ENCODE results near the gene GPR142. TPM values are rescaled to one million over a fixed set of nuclear protein-coding genes. Genes with fewer than 3 reads are reported as not detected.

GPR142 gene
- total RNA-seq, 5 donors from 2014 or later (not counting 1 experiment from before 2014, with no cell fraction given), result not detected

DNA sequence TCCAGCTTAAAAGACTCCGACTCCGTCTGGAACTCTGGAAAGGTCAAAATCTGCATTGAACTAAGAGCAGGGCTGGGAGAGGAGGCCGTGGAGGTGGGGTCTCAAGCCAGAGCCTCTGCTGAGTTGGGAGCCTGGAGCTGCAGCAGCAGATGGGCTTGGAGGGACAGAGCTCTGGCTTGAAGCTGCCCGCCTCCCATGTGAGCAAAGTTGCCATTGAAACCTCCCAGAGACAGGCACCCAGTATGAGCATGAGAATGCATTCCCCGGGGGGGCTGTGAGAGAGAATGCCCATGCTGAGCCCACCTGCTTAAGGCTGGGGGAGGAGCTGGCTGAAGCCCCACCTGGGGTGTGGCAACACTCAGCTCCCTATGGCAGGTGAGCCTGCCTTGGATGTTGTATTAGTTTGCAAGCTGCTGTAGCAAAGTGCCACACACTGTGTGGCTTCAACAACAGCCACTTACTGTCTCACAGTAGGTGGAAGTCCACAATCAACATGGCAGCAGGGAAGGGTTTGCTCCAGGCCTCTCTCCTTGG, 31.7 kb upstream of the GPR142 start:
- H3K27ac Mint-ChIP-seq, result no peak overlapping the region
- H3K9me3 Mint-ChIP-seq, result no peaks in the 10 kb centered on the region
- no peaks in the 10 kb centered on the region for H3K36me3 Mint-ChIP-seq
- no peak for DNase-seq
- H3K4me1 Mint-ChIP-seq, result peaks cover 0 to under 1% (median 0%) of the 10 kb centered on the region in 3 donors
- ChIA-PET CTCF (interaction anchor here in 1 of 2 donors (0.6 kb wide), 1 partner anchor 327 kb away, joined by 3 read pairs; no protein-coding TSS in a partner anchor), POLR2A (interaction anchor here in 1 of 2 donors (0.6 kb wide), 1 partner anchor 1116 kb away, joined by 3 read pairs; no protein-coding TSS in a partner anchor)
- Histone ChIP-seq H3K4me1 (ENCODE audit: control insufficient read depth in 1 of 2, extremely low read depth in 1 of 2, insufficient read depth in 2 of 2, low read length in 2 of 2) (no peaks in the 10 kb centered on the region), H3K36me3 (ENCODE audit: control insufficient read depth in 2 of 2, extremely low read depth in 1 of 2, insufficient read depth in 1 of 2, low read length in 1 of 2) (no peaks in the 10 kb centered on the region), H3K4me3 (ENCODE audit: control insufficient read depth in 1 of 2, extremely low read depth in 1 of 2, low read length in 1 of 2) (no peak overlapping the region), H3K9me3 (no peaks in the 10 kb centered on the region), H3K27ac (ENCODE audit: low read length) (no peak overlapping the region), H3K27me3 (replicated peaks in 1 of 2; ENCODE audit: control insufficient read depth in 2 of 2, extremely low read depth in 1 of 2, insufficient read depth in 2 of 2, low read length in 1 of 2) (peaks cover 0 to 24% of the 10 kb centered on the region in 2 experiments)
- no peak overlapping the region for H3K4me3 Mint-ChIP-seq
- WGBS (ENCODE audit: insufficient coverage), result 92% methylated on average over 5 of the region's 5 CpGs
- H3K27me3 Mint-ChIP-seq, result no peaks in the 10 kb centered on the region
- no peak for ATAC-seq (replicated peaks in 1 of 4)

DNA sequence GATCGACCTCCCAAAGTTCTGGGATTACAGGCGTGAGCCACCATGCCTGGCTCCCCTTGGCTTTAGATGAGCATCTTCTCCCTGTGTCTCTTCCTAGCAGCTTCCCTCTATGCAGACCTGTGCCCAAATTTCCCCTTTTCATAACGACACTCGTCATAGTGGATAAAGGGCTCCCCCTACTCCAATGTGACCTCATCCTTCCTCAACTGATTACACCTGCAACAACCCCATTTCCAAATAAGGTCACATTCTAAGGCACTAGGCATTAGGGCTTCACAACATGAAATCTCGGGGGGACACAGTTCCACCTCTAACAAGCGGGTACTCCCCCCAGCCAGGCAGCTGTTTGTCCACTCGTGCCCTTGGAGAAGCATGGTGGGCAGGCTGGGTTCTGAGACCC, 31.0 kb upstream of the GPR142 start:
- WGBS (ENCODE audit: insufficient coverage), result 67% methylated on average over 5 of the region's 7 CpGs
- H3K27me3 ChIP-seq (replicated peaks in 1 of 2; ENCODE audit: control insufficient read depth in 2 of 2, extremely low read depth in 1 of 2, insufficient read depth in 2 of 2, low read length in 1 of 2), result peaks cover 0 to 26% of the 10 kb centered on the region in 2 experiments
- CTCF ChIA-PET, result no interaction called here

GRCh38 chr17:74337834-74338500, 29.3 kb upstream of the GPR142 start:
- ATAC-seq (replicated peaks in 1 of 4) (no peak), DNase-seq (no peak)
- CTCF ChIA-PET, result interaction anchor here in 1 of 2 donors (0.6 kb wide), 1 partner anchor 34 kb away, joined by 5 read pairs; no protein-coding TSS in a partner anchor
- no peaks in the 10 kb centered on the region for H3K9me3 Mint-ChIP-seq
- POLR2A ChIA-PET, result no interaction called here
- Histone ChIP-seq H3K27me3 (replicated peaks in 1 of 2; ENCODE audit: control insufficient read depth in 2 of 2, extremely low read depth in 1 of 2, insufficient read depth in 2 of 2, low read length in 1 of 2) (peaks cover 0 to 30% of the 10 kb centered on the region in 2 experiments), H3K9me3 (no peaks in the 10 kb centered on the region), H3K36me3 (ENCODE audit: control insufficient read depth in 2 of 2, extremely low read depth in 1 of 2, insufficient read depth in 1 of 2, low read length in 1 of 2) (no peaks in the 10 kb centered on the region), H3K4me3 (ENCODE audit: control insufficient read depth in 1 of 2, extremely low read depth in 1 of 2, low read length in 1 of 2) (no peak overlapping the region), H3K4me1 (ENCODE audit: control insufficient read depth in 1 of 2, extremely low read depth in 1 of 2, insufficient read depth in 2 of 2, low read length in 2 of 2) (no peaks in the 10 kb centered on the region), H3K27ac (ENCODE audit: low read length) (no peak overlapping the region)
- no peaks in the 10 kb centered on the region for H3K4me1 Mint-ChIP-seq
- H3K4me3 Mint-ChIP-seq, result no peak overlapping the region
- no peaks in the 10 kb centered on the region for H3K27me3 Mint-ChIP-seq
- no peak overlapping the region for H3K27ac Mint-ChIP-seq
- H3K36me3 Mint-ChIP-seq, result no peaks in the 10 kb centered on the region
- WGBS (ENCODE audit: insufficient coverage), result 88% methylated on average over 11 of the region's 12 CpGs

More for the DNA sequence above, 31.0 kb upstream of the GPR142 start:
- Mint-ChIP-seq H3K27ac (no peak overlapping the region), H3K4me3 (no peak overlapping the region), H3K9me3 (no peaks in the 10 kb centered on the region), H3K27me3 (no peaks in the 10 kb centered on the region), H3K36me3 (no peaks in the 10 kb centered on the region), H3K4me1 (no peaks in the 10 kb centered on the region)
- DNase-seq, result no peak
- Histone ChIP-seq H3K4me3 (ENCODE audit: control insufficient read depth in 1 of 2, extremely low read depth in 1 of 2, low read length in 1 of 2) (no peak overlapping the region), H3K4me1 (ENCODE audit: control insufficient read depth in 1 of 2, extremely low read depth in 1 of 2, insufficient read depth in 2 of 2, low read length in 2 of 2) (no peaks in the 10 kb centered on the region), H3K36me3 (ENCODE audit: control insufficient read depth in 2 of 2, extremely low read depth in 1 of 2, insufficient read depth in 1 of 2, low read length in 1 of 2) (no peaks in the 10 kb centered on the region), H3K9me3 (no peaks in the 10 kb centered on the region), H3K27ac (ENCODE audit: low read length) (no peak overlapping the region)
- POLR2A ChIA-PET, result no interaction called here
- ATAC-seq (replicated peaks in 1 of 4), result no peak

DNA sequence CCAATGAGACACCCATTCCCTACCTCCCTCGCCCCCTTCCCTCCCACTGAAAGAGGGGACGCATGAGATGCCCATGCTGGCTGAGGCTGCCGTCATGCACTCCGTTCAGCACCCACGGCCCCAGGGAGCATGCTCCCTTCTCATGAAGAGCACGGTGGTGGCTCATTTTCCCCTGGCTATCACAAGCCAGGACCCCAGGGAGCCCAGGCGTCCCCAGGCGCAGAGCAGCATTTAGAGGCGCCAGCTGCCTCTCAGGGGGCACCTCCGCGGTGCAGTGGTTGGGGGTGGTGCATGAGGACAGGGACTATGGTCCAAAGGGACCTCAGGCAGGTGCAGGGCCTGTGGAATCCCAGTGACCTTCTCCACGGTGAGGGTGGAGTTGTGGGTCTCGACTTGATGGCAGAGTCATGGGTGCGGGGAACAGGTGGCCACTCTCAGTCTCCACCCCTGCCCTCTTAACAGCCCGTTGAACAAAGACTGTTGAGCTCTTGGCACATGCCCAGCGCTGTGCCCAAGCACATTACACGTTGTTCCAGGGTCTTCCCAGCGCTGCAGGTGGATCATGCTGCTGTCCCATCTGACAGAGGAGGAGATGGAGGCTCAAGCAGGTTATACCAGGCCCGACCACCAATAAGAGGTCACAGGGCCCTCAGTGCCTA, 27.6 kb upstream of the GPR142 start:
- no peak overlapping the region for H3K27ac ChIP-seq (ENCODE audit: low read length)
- H3K4me1 Mint-ChIP-seq, result no peaks in the 10 kb centered on the region
- H3K9me3 Mint-ChIP-seq, result no peaks in the 10 kb centered on the region
- ATAC-seq (replicated peaks in 1 of 4) (no peak), DNase-seq (no peak)
- 74% methylated on average over 13 of the region's 19 CpGs for WGBS (ENCODE audit: insufficient coverage)
- no peaks in the 10 kb centered on the region for H3K9me3 ChIP-seq
- H3K36me3 Mint-ChIP-seq, result no peaks in the 10 kb centered on the region
- H3K36me3 ChIP-seq (ENCODE audit: control insufficient read depth in 2 of 2, extremely low read depth in 1 of 2, insufficient read depth in 1 of 2, low read length in 1 of 2), result no peaks in the 10 kb centered on the region
- H3K4me3 Mint-ChIP-seq, result no peak overlapping the region
- H3K27me3 Mint-ChIP-seq, result no peaks in the 10 kb centered on the region
- no peak overlapping the region for H3K4me3 ChIP-seq (ENCODE audit: control insufficient read depth in 1 of 2, extremely low read depth in 1 of 2, low read length in 1 of 2)
- no peaks in the 10 kb centered on the region for H3K4me1 ChIP-seq (ENCODE audit: control insufficient read depth in 1 of 2, extremely low read depth in 1 of 2, insufficient read depth in 2 of 2, low read length in 2 of 2)
- no peak overlapping the region for H3K27ac Mint-ChIP-seq
- ChIA-PET CTCF (no interaction called here), POLR2A (no interaction called here)
- H3K27me3 ChIP-seq (replicated peaks in 1 of 2; ENCODE audit: control insufficient read depth in 2 of 2, extremely low read depth in 1 of 2, insufficient read depth in 2 of 2, low read length in 1 of 2), result peaks cover 0 to 42% of the 10 kb centered on the region in 2 experiments

- H3K4me1 Mint-ChIP-seq, result no peaks in the 10 kb centered on the region
- H3K27me3 ChIP-seq (replicated peaks in 1 of 2; ENCODE audit: control insufficient read depth in 2 of 2, extremely low read depth in 1 of 2, insufficient read depth in 2 of 2, low read length in 1 of 2), result peaks cover 0 to 50% of the 10 kb centered on the region in 2 experiments
- CTCF ChIA-PET, result no interaction called here
- ATAC-seq (replicated peaks in 1 of 4) (no peak), DNase-seq (no peak)
- no peak overlapping the region for H3K27ac ChIP-seq (ENCODE audit: low read length)
- no peaks in the 10 kb centered on the region for H3K4me1 ChIP-seq (ENCODE audit: control insufficient read depth in 1 of 2, extremely low read depth in 1 of 2, insufficient read depth in 2 of 2, low read length in 2 of 2)
- POLR2A ChIA-PET, result no interaction called here
- no peaks in the 10 kb centered on the region for H3K9me3 Mint-ChIP-seq
- no peak overlapping the region for H3K4me3 Mint-ChIP-seq
- no peak overlapping the region for H3K27ac Mint-ChIP-seq
- H3K36me3 Mint-ChIP-seq, result no peaks in the 10 kb centered on the region
- no peaks in the 10 kb centered on the region for H3K36me3 ChIP-seq (ENCODE audit: control insufficient read depth in 2 of 2, extremely low read depth in 1 of 2, insufficient read depth in 1 of 2, low read length in 1 of 2)
- no peaks in the 10 kb centered on the region for H3K27me3 Mint-ChIP-seq
- H3K4me3 ChIP-seq (ENCODE audit: control insufficient read depth in 1 of 2, extremely low read depth in 1 of 2, low read length in 1 of 2), result no peak overlapping the region
- no peaks in the 10 kb centered on the region for H3K9me3 ChIP-seq
- WGBS (ENCODE audit: insufficient coverage), result 69% methylated on average over 6 of the region's 13 CpGs
Observed at GRCh38 chr17:74340470-74341023, 26.8 kb upstream of the GPR142 start.

GRCh38 chr17:74342224-74342623, 25.1 kb upstream of the GPR142 start:
- no peak for DNase-seq
- ChIA-PET CTCF (no interaction called here), POLR2A (no interaction called here)
- Mint-ChIP-seq H3K4me1 (no peaks in the 10 kb centered on the region), H3K9me3 (no peaks in the 10 kb centered on the region), H3K27me3 (peaks cover 0 to 3% of the 10 kb centered on the region in 2 donors), H3K36me3 (no peaks in the 10 kb centered on the region), H3K4me3 (no peak overlapping the region), H3K27ac (no peak overlapping the region)
- no peak for ATAC-seq (replicated peaks in 1 of 4)
- no peak overlapping the region for H3K27ac ChIP-seq (ENCODE audit: low read length)
- H3K27me3 ChIP-seq (replicated peaks in 1 of 2; ENCODE audit: control insufficient read depth in 2 of 2, extremely low read depth in 1 of 2, insufficient read depth in 2 of 2, low read length in 1 of 2), result peaks cover 0 to 54% of the 10 kb centered on the region in 2 experiments
- WGBS (ENCODE audit: insufficient coverage), result 69% methylated on average over 6 of the region's 10 CpGs
- H3K4me3 ChIP-seq (ENCODE audit: control insufficient read depth in 1 of 2, extremely low read depth in 1 of 2, low read length in 1 of 2), result no peak overlapping the region
- no peaks in the 10 kb centered on the region for H3K36me3 ChIP-seq (ENCODE audit: control insufficient read depth in 2 of 2, extremely low read depth in 1 of 2, insufficient read depth in 1 of 2, low read length in 1 of 2)
- no peaks in the 10 kb centered on the region for H3K4me1 ChIP-seq (ENCODE audit: control insufficient read depth in 1 of 2, extremely low read depth in 1 of 2, insufficient read depth in 2 of 2, low read length in 2 of 2)
- no peaks in the 10 kb centered on the region for H3K9me3 ChIP-seq
